Measurements from ENCODE around the gene ARL16. TPM values are rescaled to one million over a fixed set of nuclear protein-coding genes. Genes with fewer than 3 reads are reported as not detected.
A peak's percentile ranks its signal among the peaks of the same experiment; 100 is the strongest.

The ARL16 gene
- total and polyA plus RNA-seq, 2 experiments from 2014 or later: 40.4 to 54.9 TPM

DNA sequence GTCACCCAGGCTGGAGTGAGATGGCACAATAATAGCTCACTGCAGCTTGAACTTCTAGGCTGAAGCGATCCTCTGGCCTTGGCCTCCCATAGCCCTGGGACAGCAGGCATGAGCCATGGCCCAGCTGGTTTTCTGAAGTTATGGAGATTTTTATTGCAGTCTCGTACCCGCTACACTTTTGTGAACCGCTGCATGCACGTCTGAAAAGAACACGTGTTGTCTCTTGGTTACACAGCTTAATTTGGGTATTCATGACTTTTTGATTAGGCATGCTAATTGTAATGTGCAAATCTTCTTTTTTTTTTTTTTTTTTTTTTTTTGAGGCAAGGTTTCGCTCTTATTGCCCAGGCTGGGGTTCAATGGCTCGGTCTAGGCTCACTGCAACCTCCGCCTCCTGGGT, 41.8 kb upstream of the ARL16 start:
- Mint-ChIP-seq H3K4me1 (peaks cover 17% of the 10 kb centered on the region), H3K27me3 (ENCODE audit: insufficient read depth, low read depth, poor library complexity) (peaks cover 16% of the 10 kb centered on the region), H3K27ac (no peak overlapping the region), H3K4me3 (no peak overlapping the region), H3K9me3 (no peaks in the 10 kb centered on the region), H3K36me3 (ENCODE audit: low read depth) (no peaks in the 10 kb centered on the region)
- no peaks in the 10 kb centered on the region for H4K20me1 ChIP-seq (replicated peaks; ENCODE audit: insufficient read depth)
- no peaks in the 10 kb centered on the region for H3K27me3 ChIP-seq (ENCODE audit: insufficient read depth)
- no peak overlapping the region for H3K4me3 ChIP-seq
- H3K79me2 ChIP-seq (replicated peaks; ENCODE audit: insufficient read depth): no peaks in the 10 kb centered on the region
- TF ChIP-seq POLR2AphosphoS5 (IDR thresholded peaks at IDR 0.05; ENCODE audit: low read depth) (no peak), REST (IDR thresholded peaks at IDR 0.05; ENCODE audit: unreplicated experiment) (no peak), CTCF (conservative IDR thresholded peaks at IDR 0.05; ENCODE audit: low read depth in 2 of 2) (no peak), EZH2phosphoT487 (IDR thresholded peaks at IDR 0.05; ENCODE audit: unreplicated experiment) (no peak), STAT1 (IDR thresholded peaks at IDR 0.05; ENCODE audit: unreplicated experiment) (no peak), CREB1 (CRISPR knock-in tag; IDR thresholded peaks at IDR 0.05; ENCODE audit: low read depth) (no peak)
- no peak overlapping the region for H2AFZ ChIP-seq
- H3K4me1 ChIP-seq (ENCODE audit: insufficient read depth): peaks cover 6% of the 10 kb centered on the region; the same call in 1 of the 2 replicates
- peaks cover 17% of the 10 kb centered on the region; the same call in 1 of the 2 replicates for H3F3A ChIP-seq (replicated peaks; ENCODE audit: low read depth)
- ATAC-seq: no peak
- no peak overlapping the region for H3K4me2 ChIP-seq
- no peaks in the 10 kb centered on the region for H3K36me3 ChIP-seq (ENCODE audit: insufficient read depth)
- H3K27ac ChIP-seq (ENCODE audit: low read depth): no peak overlapping the region
- DNase-seq (ENCODE audit: low spot score): no peak
- no peaks in the 10 kb centered on the region for H3K9me2 ChIP-seq (ENCODE audit: insufficient read depth)

- H3K4me3 ChIP-seq: no peak overlapping the region
- H3F3A ChIP-seq (replicated peaks; ENCODE audit: low read depth): peaks cover 17% of the 10 kb centered on the region; the same call in 1 of the 2 replicates
- Mint-ChIP-seq H3K27ac (peak overlapping the region; percentile 59; the same call in 1 of the 2 replicates), H3K27me3 (ENCODE audit: insufficient read depth, low read depth, poor library complexity) (peaks cover 16% of the 10 kb centered on the region), H3K4me1 (peaks cover 17% of the 10 kb centered on the region), H3K4me3 (no peak overlapping the region), H3K9me3 (no peaks in the 10 kb centered on the region; the same call in 2 of the 3 replicates), H3K36me3 (ENCODE audit: low read depth) (peaks cover 5% of the 10 kb centered on the region; the same call in 2 of the 3 replicates)
- no peaks in the 10 kb centered on the region for H4K20me1 ChIP-seq (replicated peaks; ENCODE audit: insufficient read depth)
- H3K27ac ChIP-seq (ENCODE audit: low read depth): no peak overlapping the region
- DNase-seq (ENCODE audit: low spot score) (no peak), ATAC-seq (no peak)
- H3K4me2 ChIP-seq: no peak overlapping the region
- H3K79me2 ChIP-seq (replicated peaks; ENCODE audit: insufficient read depth): no peaks in the 10 kb centered on the region
- no peak overlapping the region for H2AFZ ChIP-seq
- H3K4me1 ChIP-seq (ENCODE audit: insufficient read depth): peaks cover 6% of the 10 kb centered on the region; the same call in 1 of the 2 replicates
- H3K9me2 ChIP-seq (ENCODE audit: insufficient read depth): no peaks in the 10 kb centered on the region
- no peaks in the 10 kb centered on the region for H3K36me3 ChIP-seq (ENCODE audit: insufficient read depth)
- no peaks in the 10 kb centered on the region for H3K27me3 ChIP-seq (ENCODE audit: insufficient read depth)
- TF ChIP-seq STAT1 (IDR thresholded peaks at IDR 0.05; ENCODE audit: unreplicated experiment): no peak
- no peak for TF ChIP-seq EZH2phosphoT487 (IDR thresholded peaks at IDR 0.05; ENCODE audit: unreplicated experiment)
- TF ChIP-seq ZNF331 (CRISPR knock-in tag; IDR thresholded peaks at IDR 0.05; ENCODE audit: low read depth): no peak
- no peak for TF ChIP-seq REST (IDR thresholded peaks at IDR 0.05; ENCODE audit: unreplicated experiment)
- TF ChIP-seq, protein P1, sequence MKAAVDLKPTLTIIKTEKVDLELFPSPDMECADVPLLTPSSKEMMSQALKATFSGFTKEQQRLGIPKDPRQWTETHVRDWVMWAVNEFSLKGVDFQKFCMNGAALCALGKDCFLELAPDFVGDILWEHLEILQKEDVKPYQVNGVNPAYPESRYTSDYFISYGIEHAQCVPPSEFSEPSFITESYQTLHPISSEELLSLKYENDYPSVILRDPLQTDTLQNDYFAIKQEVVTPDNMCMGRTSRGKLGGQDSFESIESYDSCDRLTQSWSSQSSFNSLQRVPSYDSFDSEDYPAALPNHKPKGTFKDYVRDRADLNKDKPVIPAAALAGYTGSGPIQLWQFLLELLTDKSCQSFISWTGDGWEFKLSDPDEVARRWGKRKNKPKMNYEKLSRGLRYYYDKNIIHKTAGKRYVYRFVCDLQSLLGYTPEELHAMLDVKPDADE (IDR thresholded peaks at IDR 0.05): no peak
Observed at GRCh38 chr17:81723651-81724209, 40.1 kb upstream of the ARL16 start.

All from GM23338 (cell line).